Measurements from ENCODE around the gene PPDPF. TPM values are rescaled to one million over a fixed set of nuclear protein-coding genes. Genes with fewer than 3 reads are reported as not detected.

The PPDPF gene
- total and polyA plus RNA-seq, 3 donors from 2014 or later = 207 to 529 (median 431) TPM

GRCh38 chr20:63494084-63494419, 26.5 kb upstream of the PPDPF start:
- 80 to 86% methylated on average over 1 to 7 of the region's 7 CpGs for WGBS, 2 donors
- Histone ChIP-seq H3K4me3 (no peak overlapping the region), H3K9me3 (no peaks in the 10 kb centered on the region), H3K4me1 (no peaks in the 10 kb centered on the region), H3K27ac (no peak overlapping the region), H3K27me3 (no peaks in the 10 kb centered on the region), H3K36me3 (ENCODE audit: low read depth, missing control alignments) (no peaks in the 10 kb centered on the region)
- TF ChIP-seq, protein P1, sequence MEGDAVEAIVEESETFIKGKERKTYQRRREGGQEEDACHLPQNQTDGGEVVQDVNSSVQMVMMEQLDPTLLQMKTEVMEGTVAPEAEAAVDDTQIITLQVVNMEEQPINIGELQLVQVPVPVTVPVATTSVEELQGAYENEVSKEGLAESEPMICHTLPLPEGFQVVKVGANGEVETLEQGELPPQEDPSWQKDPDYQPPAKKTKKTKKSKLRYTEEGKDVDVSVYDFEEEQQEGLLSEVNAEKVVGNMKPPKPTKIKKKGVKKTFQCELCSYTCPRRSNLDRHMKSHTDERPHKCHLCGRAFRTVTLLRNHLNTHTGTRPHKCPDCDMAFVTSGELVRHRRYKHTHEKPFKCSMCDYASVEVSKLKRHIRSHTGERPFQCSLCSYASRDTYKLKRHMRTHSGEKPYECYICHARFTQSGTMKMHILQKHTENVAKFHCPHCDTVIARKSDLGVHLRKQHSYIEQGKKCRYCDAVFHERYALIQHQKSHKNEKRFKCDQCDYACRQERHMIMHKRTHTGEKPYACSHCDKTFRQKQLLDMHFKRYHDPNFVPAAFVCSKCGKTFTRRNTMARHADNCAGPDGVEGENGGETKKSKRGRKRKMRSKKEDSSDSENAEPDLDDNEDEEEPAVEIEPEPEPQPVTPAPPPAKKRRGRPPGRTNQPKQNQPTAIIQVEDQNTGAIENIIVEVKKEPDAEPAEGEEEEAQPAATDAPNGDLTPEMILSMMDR (IDR thresholded peaks at IDR 0.05) = no peak
- TF ChIP-seq POLR2A (IDR thresholded peaks at IDR 0.05) = no peak
- intact Hi-C loops (cut with DNase I; ENCODE audit: low total_unique reads) = no loop called here
- no peak for DNase-seq

DNA sequence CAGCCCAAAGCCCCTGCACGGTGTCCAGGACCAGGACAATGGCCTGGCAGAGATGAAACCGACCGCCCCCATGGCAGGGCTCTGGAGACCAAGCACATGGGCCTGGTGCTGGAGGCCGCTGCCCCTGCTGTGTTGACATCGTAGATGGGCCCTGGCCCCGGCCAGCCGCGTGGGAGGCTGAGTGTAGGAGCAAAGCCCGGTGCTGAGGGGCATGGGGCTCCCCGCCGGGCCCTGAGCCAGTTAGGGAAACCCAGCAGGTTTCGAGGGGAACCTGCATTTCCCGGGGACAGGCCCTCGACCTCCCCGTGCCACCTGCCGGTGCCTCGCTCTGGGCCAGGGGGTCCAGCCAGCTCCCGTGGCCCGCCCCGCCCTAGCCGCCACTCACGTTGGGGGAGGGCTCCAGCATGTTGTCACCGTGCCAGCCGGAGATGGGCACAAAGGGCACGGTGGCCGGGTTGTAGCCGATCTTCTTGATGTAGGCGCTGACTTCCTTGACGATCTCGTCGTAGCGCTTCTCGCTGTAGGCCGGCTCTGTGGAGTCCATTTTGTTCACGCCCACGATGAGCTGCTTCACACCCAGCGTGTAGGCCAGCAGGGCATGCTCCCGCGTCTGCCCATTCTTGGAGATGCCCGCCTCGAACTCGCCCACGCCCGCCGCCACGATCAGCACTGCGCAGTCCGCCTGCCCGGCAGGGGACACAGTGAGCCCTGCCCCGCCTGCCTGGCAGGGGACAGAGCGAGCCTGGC, 26.0 kb upstream of the PPDPF start:
- H3K9me3 ChIP-seq = no peaks in the 10 kb centered on the region
- H3K27me3 ChIP-seq = no peaks in the 10 kb centered on the region
- intact Hi-C loops (cut with DNase I; ENCODE audit: low total_unique reads) = no loop called here
- no peak for TF ChIP-seq POLR2A (IDR thresholded peaks at IDR 0.05)
- TF ChIP-seq, protein P1 (IDR thresholded peaks at IDR 0.05) = no peak
- 87 to 88% methylated on average over 34 to 51 of the region's 51 CpGs for WGBS, 2 donors
- H3K4me3 ChIP-seq = no peak overlapping the region
- DNase-seq = no peak
- H3K36me3 ChIP-seq (ENCODE audit: low read depth, missing control alignments) = no peaks in the 10 kb centered on the region
- no peaks in the 10 kb centered on the region for H3K4me1 ChIP-seq
- no peak overlapping the region for H3K27ac ChIP-seq

- no peak overlapping the region for H3K4me3 ChIP-seq
- no peak for TF ChIP-seq POLR2A (IDR thresholded peaks at IDR 0.05)
- TF ChIP-seq, protein P1 (IDR thresholded peaks at IDR 0.05) = no peak
- no peaks in the 10 kb centered on the region for H3K27me3 ChIP-seq
- no peak for DNase-seq
- H3K36me3 ChIP-seq (ENCODE audit: low read depth, missing control alignments) = no peaks in the 10 kb centered on the region
- no peaks in the 10 kb centered on the region for H3K9me3 ChIP-seq
- 75 to 100% methylated on average over 2 to 8 of the region's 8 CpGs for WGBS, 2 donors
- intact Hi-C loops (cut with DNase I; ENCODE audit: low total_unique reads) = no loop called here
- H3K4me1 ChIP-seq = no peaks in the 10 kb centered on the region
- no peak overlapping the region for H3K27ac ChIP-seq
Observed at GRCh38 chr20:63495167-63495720, 25.3 kb upstream of the PPDPF start.

GRCh38 chr20:63495741-63496595, 24.6 kb upstream of the PPDPF start:
- DNase-seq = peak; percentile 72
- H3K4me1 ChIP-seq = no peaks in the 10 kb centered on the region
- H3K27ac ChIP-seq = no peak overlapping the region
- 29 to 55% methylated on average over 15 to 48 of the region's 48 CpGs for WGBS, 2 donors
- H3K36me3 ChIP-seq (ENCODE audit: low read depth, missing control alignments) = no peaks in the 10 kb centered on the region
- H3K4me3 ChIP-seq = no peak overlapping the region
- no peak for TF ChIP-seq POLR2A (IDR thresholded peaks at IDR 0.05)
- TF ChIP-seq, protein P1 (IDR thresholded peaks at IDR 0.05) = peak; percentile 79 to 88 (median 80)
- intact Hi-C loops (cut with DNase I; ENCODE audit: low total_unique reads) = no loop called here
- no peaks in the 10 kb centered on the region for H3K27me3 ChIP-seq
- H3K9me3 ChIP-seq = no peaks in the 10 kb centered on the region

All from testis (tissue), 3 donors.